Lower lobe of right lung (tissue), 2 donors: ENCODE measurements around the gene ROBO1. TPM values are rescaled to one million over a fixed set of nuclear protein-coding genes. Genes with fewer than 3 reads are reported as not detected.
"Not testable (repeated sequence)": the region's sequence is repeated elsewhere in the genome, so short reads cannot be mapped to it uniquely, and the experiment has no call there.

Experiments
- ATAC-seq, 2 donors: fragments of 200-7000 bp; cut with Tn5 transposase; one replicate each; pipeline ENCODE4 v1.9.1; 2020 to 2022; ENCODE audit warnings: mild to moderate bottlenecking in 2 of 2, moderate library complexity in 2 of 2
- DNase-seq: peaks from one replicate; pipeline ENCODE4 v3.0.0-alpha.2; 2020
- H3K27ac ChIP-seq: fragments of 200-600 bp; one replicate; pipeline ENCODE4 v1.8.0; 2022
- H3K27me3 ChIP-seq: fragments of 200-600 bp; one replicate; pipeline ENCODE4 v1.8.0; 2022; ENCODE audit warnings: low read depth
- H3K36me3 ChIP-seq: fragments of 200-600 bp; one replicate; pipeline ENCODE4 v1.8.0; 2022; ENCODE audit warnings: mild to moderate bottlenecking
- H3K4me1 ChIP-seq: fragments of 200-600 bp; one replicate; pipeline ENCODE4 v1.8.0; 2022
- H3K4me3 ChIP-seq: fragments of 200-600 bp; one replicate; pipeline ENCODE4 v1.8.0; 2022; ENCODE audit warnings: mild to moderate bottlenecking
- H3K9me3 ChIP-seq: fragments of 200-600 bp; one replicate; pipeline ENCODE4 v1.8.0; 2022
- intact Hi-C: fragments of 100-400 bp; cut with DNase I; formaldehyde crosslinking; loops from one replicate; pipeline ENCODE4 v1.11.0; 2022
- total RNA-seq: library from RNA; stranded (reverse); fragmentation: NEBNext Ultra II Directional; extraction: Animal tissue kit (Norgen Biotek cat#: 25700); gene quantifications from one replicate; pipeline ENCODE4 v1.2.1, GENCODE V29; 2021
- TF ChIP-seq, protein P1 (sequence below): fragments of 200-600 bp; IDR thresholded peaks from one replicate; pipeline ENCODE4 v1.8.0; 2022; ENCODE audit warnings: antibody characterized with exemption, mild to moderate bottlenecking
- donor health status: DM: no; HTN: yes; CAD: no; lungs with severe emphysema.

Gene ROBO1
- total RNA-seq, 1 donor from 2014 or later: 14.8 TPM

DNA sequence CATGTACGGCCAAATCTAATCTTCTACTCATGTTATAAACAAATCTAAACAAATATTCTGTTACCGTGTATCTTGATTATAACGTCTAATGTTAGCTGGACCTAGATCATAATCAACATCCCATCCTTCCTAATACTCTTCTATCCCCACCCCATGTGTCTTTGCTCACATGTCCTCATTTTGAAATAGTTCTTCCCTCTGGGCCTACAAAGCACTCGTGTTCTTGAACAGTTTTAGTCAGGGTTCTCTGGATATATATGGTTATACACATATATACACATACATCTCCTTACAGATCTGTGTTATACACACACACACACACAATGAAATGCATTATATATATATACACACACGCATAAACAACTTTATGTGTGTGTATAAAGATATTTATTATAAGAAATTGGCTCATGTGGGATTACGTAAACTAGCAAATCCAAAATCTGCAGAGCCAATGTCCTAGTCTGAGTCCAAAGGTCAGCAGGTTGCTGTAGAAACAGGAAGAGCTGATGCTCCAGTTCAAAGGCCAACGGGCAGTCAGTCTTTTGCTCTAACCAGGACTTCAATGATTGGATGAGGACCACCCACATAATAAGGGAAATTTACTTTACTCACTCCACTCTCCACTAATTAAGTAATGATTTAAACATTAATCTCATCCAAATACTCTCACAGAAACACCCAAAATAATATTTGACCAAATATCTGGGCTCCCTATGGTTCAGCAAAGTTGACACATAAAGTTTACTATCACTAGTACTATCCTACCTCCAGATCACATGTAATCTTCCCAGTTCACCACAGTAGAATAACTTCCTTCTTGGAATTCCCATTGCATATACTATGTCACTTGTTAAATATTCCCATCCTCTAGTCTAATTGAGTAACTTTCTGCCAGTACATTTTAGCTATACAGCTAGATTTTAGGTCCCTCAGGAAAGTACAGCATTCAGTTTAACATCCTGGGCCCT is 450.0 kb downstream of the ROBO1 start:
- H3K4me1 ChIP-seq: no peaks in the 10 kb centered on the region
- no peaks in the 10 kb centered on the region for H3K36me3 ChIP-seq
- no peak for ATAC-seq
- no peak overlapping the region for H3K27ac ChIP-seq
- no peaks in the 10 kb centered on the region for H3K27me3 ChIP-seq
- H3K9me3 ChIP-seq: no peaks in the 10 kb centered on the region
- H3K4me3 ChIP-seq: no peak overlapping the region
- DNase-seq: no peak
- intact Hi-C loops: no loop called here
- TF ChIP-seq, protein P1, sequence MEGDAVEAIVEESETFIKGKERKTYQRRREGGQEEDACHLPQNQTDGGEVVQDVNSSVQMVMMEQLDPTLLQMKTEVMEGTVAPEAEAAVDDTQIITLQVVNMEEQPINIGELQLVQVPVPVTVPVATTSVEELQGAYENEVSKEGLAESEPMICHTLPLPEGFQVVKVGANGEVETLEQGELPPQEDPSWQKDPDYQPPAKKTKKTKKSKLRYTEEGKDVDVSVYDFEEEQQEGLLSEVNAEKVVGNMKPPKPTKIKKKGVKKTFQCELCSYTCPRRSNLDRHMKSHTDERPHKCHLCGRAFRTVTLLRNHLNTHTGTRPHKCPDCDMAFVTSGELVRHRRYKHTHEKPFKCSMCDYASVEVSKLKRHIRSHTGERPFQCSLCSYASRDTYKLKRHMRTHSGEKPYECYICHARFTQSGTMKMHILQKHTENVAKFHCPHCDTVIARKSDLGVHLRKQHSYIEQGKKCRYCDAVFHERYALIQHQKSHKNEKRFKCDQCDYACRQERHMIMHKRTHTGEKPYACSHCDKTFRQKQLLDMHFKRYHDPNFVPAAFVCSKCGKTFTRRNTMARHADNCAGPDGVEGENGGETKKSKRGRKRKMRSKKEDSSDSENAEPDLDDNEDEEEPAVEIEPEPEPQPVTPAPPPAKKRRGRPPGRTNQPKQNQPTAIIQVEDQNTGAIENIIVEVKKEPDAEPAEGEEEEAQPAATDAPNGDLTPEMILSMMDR: no peak

DNA sequence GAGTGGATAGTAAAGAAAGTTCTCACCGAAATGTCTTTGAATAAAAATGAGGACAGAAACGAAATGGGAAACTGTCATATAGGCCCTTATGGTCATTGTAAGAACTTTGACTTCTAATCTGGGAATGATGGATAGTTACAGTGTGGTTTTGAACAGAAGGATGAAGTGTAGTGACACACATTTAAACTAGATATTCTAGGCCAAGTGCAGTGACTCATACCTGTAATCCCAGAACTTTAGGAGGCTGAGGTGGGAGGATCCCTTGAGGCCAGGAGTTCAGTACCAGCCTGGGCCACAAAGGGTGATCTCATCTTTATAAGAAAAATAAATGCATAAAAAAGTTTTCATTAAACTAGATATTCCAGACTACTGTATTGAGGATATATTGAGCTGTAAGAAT is 452.8 kb downstream of the ROBO1 start:
- Histone ChIP-seq H3K4me1 (no peaks in the 10 kb centered on the region), H3K9me3 (no peaks in the 10 kb centered on the region), H3K4me3 (no peak overlapping the region), H3K27ac (no peak overlapping the region), H3K36me3 (no peaks in the 10 kb centered on the region), H3K27me3 (no peaks in the 10 kb centered on the region)
- DNase-seq: no peak
- intact Hi-C loops: no loop called here
- ATAC-seq: no peak
- TF ChIP-seq, protein P1: no peak

DNA sequence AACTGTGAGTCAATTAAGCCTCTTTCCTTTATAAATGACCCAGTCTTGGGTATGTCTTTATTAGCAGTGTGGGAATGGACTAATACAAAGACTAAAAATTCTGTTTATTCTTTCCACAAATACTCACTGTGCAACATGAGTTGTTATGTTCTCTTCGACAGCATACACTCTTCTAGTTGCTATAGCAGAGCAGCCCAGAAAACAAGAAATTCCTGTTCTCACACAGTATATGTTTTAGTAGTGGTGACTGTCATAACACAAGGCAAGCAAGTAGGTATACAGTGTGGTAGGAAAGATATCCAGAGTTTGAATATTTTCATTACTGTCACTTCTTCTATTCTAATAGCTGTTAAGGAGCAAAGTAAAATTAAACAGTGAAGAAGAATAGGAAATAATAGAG is 453.3 kb downstream of the ROBO1 start:
- H3K4me3 ChIP-seq: no peak overlapping the region
- TF ChIP-seq, protein P1: no peak
- ATAC-seq (peak in 1 of 2 donors; percentile 43), DNase-seq (no peak)
- intact Hi-C loops: no loop called here
- H3K36me3 ChIP-seq: no peaks in the 10 kb centered on the region
- no peaks in the 10 kb centered on the region for H3K9me3 ChIP-seq
- H3K27me3 ChIP-seq: no peaks in the 10 kb centered on the region
- no peaks in the 10 kb centered on the region for H3K4me1 ChIP-seq
- H3K27ac ChIP-seq: no peak overlapping the region

DNA sequence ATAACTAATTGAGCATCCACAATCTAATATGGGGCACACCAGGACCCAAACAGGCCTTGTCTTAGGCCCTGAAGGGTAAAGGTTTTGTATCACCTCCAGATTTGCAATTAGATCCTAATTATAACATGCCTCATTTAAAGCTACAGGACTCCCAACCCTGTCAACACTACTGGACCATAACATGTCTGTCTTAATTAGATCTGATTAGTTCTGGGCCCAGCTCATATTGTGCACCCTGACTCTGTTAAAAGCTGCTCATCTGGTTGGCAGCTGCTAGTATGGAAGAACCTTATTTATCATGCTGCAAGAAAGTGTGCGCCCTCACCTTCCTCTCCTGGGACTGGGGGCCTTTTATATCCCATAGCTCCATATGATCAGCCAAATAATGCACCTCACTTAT is 457.8 kb downstream of the ROBO1 start:
- no peak for DNase-seq
- ATAC-seq: no peak
- Histone ChIP-seq H3K9me3 (no peaks in the 10 kb centered on the region), H3K27me3 (no peaks in the 10 kb centered on the region), H3K36me3 (no peaks in the 10 kb centered on the region), H3K4me1 (no peaks in the 10 kb centered on the region), H3K4me3 (no peak overlapping the region), H3K27ac (no peak overlapping the region)
- intact Hi-C loops: no loop called here
- TF ChIP-seq, protein P1: no peak

DNA sequence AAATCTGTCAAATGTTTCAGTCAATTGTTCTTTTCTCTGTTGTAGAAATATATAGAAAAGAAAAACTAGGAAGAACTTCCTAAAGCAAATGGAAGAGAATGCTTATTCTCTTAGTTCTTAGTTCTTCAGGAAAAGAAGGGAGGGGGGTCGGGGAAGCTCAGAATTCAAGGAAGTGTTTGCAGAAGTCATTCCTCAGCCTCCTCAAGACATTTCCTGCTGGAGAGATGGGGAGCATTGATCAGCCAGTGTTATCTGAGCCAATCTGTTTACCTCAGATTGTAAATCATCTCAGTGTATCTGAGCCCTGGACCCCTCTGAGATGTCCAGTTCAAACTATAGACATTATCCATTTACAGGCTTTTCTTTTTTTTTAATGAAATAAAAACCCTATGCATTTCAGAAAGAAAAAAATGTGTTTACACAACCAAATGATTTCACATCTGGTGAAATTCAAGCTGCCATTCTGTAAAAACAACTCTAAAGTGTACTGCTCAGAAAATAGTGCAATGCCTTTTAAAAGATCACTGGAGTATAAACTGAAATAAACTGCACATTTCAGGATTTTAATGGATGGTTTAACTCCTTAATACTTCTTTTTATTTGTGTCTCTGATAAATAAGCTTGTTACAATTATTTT is 460.7 kb downstream of the ROBO1 start:
- H3K27me3 ChIP-seq: no peaks in the 10 kb centered on the region
- H3K27ac ChIP-seq: no peak overlapping the region
- no peaks in the 10 kb centered on the region for H3K9me3 ChIP-seq
- ATAC-seq (no peak), DNase-seq (no peak)
- TF ChIP-seq, protein P1: no peak
- no peak overlapping the region for H3K4me3 ChIP-seq
- no peaks in the 10 kb centered on the region for H3K4me1 ChIP-seq
- H3K36me3 ChIP-seq: no peaks in the 10 kb centered on the region
- intact Hi-C loops: no loop called here

DNA sequence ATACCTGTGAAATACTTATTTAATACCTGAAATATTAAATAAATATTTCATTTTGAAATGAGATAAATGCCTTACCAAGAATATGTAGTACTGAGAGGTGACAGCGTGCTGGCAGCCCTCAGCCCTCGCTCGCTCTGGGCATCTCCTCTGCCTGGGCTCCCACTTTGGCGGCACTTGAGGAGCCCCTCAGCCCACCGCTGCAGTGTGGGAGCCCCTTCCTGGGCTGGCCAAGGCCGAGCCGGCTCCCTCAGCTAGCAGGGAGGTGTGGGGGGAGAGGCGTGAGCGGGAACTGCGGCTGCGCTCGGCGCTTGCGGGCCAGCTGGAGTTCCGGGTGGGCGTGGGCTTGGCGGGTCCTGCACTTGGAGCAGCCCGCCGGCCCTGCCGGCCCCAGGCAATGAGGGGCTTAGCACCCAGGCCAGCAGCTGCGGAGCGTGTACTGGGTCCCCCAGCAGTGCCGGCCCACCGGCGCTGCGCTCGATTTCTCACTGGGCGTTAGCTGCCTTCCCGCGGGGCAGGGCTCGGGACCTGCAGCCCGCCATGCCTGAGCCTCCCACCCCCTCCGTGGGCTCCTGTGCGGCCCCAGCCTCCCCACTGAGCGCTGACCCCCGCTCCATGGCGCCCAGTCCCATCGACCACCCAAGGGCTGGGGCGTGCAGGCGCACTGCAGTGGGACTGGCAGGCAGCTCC is 467.7 kb downstream of the ROBO1 start:
- H3K27me3 ChIP-seq, intact Hi-C loops, H3K4me3 ChIP-seq, ATAC-seq, H3K27ac ChIP-seq, H3K4me1 ChIP-seq, H3K36me3 ChIP-seq, DNase-seq, H3K9me3 ChIP-seq: not testable (repeated sequence)
